Bronchial epithelial cell (primary cell): Measurements from ENCODE around the gene HKDC1. TPM values are rescaled to one million over a fixed set of nuclear protein-coding genes. Genes with fewer than 3 reads are reported as not detected.

Experiments
- DNase-seq: peaks from one replicate; pipeline ENCODE4 v3.0.0-alpha.2; 2010; ENCODE audit warnings: low read depth
- FAIRE-seq: peaks from 2 replicates; lab custom pipeline; 2011; peaks lifted over from hg19 to GRCh38; lab: Jason Lieb, UNC
- H3K27me3 ChIP-seq: 2 replicates; pipeline ENCODE4 v1.5.1; 2011; ENCODE audit warnings: low read length; ENCODE audit not compliant: control insufficient read depth, insufficient read depth
- H3K36me3 ChIP-seq: 2 replicates; pipeline ENCODE4 v1.5.1; 2011; ENCODE audit warnings: low read length; ENCODE audit not compliant: control insufficient read depth, insufficient read depth
- H3K4me3 ChIP-seq: 2 replicates; pipeline ENCODE4 v1.5.1; 2011; ENCODE audit warnings: mild to moderate bottlenecking, low read depth, low read length, control low read depth
- CTCF ChIP-seq: IDR thresholded peaks from 2 replicates; pipeline ENCODE4 v1.5.1; 2011; ENCODE audit warnings: mild to moderate bottlenecking, moderate library complexity, low read length, control low read depth, inconsistent platforms; ENCODE audit not compliant: insufficient read depth, severe bottlenecking
- total RNA-seq: library from RNA; depleted of rRNA; stranded (reverse); fragments of >200 nt; gene quantifications from 2 replicates; pipeline ENCODE4 v1.2.1, GENCODE V29; 2014

Gene HKDC1
- total RNA-seq, 1 donor from 2014 or later = 3.9 TPM

- Histone ChIP-seq H3K27me3 (no peaks in the 10 kb centered on the region), H3K36me3 (peaks cover 2% of the 10 kb centered on the region), H3K4me3 (peak within 1 kb of the TSS; percentile 81)
- TF ChIP-seq CTCF = no peak
- no peak for FAIRE-seq
- DNase-seq = peak; percentile 94
These were observed 40.2 kb upstream of the HKDC1 start, which contains the start of gene SUPV3L1 for GRCh38 chr10:69179743-69180524. Gene SUPV3L1, plus strand, starts transcription at chr10:69180234. Its CDS starts 58 bp downstream, at chr10:69180292.

DNA sequence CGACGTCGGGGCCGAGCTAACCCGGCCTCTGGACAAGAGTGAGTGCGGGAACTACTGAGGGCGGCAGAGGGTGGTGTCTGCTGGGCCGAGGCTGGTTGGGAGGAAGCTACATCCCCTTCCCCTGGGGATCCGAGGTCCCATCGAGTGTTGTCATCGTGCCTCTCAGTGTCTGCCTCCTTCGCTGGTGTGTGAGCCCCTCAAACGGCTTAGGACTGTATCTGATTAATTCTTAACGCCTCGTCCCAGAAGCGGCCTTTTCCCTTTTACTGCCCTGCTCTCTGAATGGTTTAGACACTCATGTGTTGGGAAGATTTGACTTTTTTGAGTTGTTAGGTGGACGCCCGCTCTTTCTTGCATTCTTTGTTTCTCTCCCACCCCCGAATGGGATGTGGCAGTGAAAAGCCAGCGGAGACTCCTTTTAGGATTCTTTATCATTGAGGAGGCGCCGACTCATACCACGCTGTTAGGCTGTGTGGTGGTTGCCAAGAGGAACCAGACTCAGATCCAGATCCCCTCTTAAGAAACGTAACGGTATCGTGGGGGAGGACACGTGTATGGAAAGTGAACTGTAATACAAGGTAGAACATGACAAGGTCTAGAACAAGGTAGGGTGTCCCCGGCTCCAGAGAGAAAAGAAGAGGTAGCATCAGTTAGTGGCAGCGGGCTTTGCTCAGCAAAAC, 39.5 kb upstream of the HKDC1 start:
- no peaks in the 10 kb centered on the region for H3K27me3 ChIP-seq
- peaks cover 2% of the 10 kb centered on the region for H3K36me3 ChIP-seq
- H3K4me3 ChIP-seq = peak overlapping the region; percentile 81
- FAIRE-seq (no peak), DNase-seq (peak; percentile 13)
- no peak for TF ChIP-seq CTCF

- H3K4me3 ChIP-seq = peak overlapping the region; percentile 81
- no peak for TF ChIP-seq CTCF
- DNase-seq (peak; percentile 30), FAIRE-seq (no peak)
- no peaks in the 10 kb centered on the region for H3K27me3 ChIP-seq
- peaks cover 2% of the 10 kb centered on the region for H3K36me3 ChIP-seq
These were observed 38.7 kb upstream of the HKDC1 start for GRCh38 chr10:69181433-69181832.

DNA sequence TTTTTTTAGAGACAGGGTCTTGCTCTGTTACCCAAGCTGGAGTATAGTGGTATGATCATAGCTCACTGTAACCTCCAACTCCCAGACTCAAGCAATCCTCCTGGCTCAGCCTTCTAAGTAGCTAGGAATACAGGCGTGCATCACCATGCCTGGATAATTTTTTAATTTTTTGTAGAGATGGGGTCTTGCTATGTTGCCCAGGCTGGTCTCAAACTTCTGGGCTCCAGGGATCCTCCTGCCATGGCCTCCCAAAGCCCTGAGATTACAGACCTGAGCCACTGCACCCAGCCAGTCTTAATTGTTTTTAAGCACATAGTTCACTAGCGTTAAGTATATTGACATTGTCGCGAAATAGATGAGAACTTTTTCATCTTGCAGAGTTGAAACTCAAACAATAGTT, 38.1 kb upstream of the HKDC1 start:
- no peak for FAIRE-seq
- H3K4me3 ChIP-seq = no peak overlapping the region

GRCh38 chr10:69186524-69186923, 33.6 kb upstream of the HKDC1 start:
- DNase-seq (no peak), FAIRE-seq (no peak)

More for the DNA sequence above, 38.1 kb upstream of the HKDC1 start:
- no peak for TF ChIP-seq CTCF
- no peak for DNase-seq
- no peaks in the 10 kb centered on the region for H3K27me3 ChIP-seq
- peaks cover 5% of the 10 kb centered on the region for H3K36me3 ChIP-seq

More at GRCh38 chr10:69186524-69186923, 33.6 kb upstream of the HKDC1 start:
- no peak for TF ChIP-seq CTCF
- peaks cover 12% of the 10 kb centered on the region for H3K36me3 ChIP-seq
- no peak overlapping the region for H3K4me3 ChIP-seq
- no peaks in the 10 kb centered on the region for H3K27me3 ChIP-seq
